IMR-90 (cell line): ENCODE data around the gene PITX1. TPM values are rescaled to one million over a fixed set of nuclear protein-coding genes. Genes with fewer than 3 reads are reported as not detected.

ENCODE experiments used
- ATAC-seq: fragments of 200-7000 bp; cut with Tn5 transposase; 2 replicates; pipeline ENCODE4 v1.9.1; 2020; ENCODE audit warnings: low read depth, mild to moderate bottlenecking, moderate library complexity
- BruUV-seq: library from RNA; stranded (reverse); fragments of 400-500 nt; replicated peaks from 2 replicates; lab custom pipeline; 2021; lab: Mats Ljungman, UMichigan
- CTCF ChIA-PET: fragments of 300-600 bp; formaldehyde crosslinking; extraction: SDS; loops from one replicate; lab custom pipeline; 2021; ENCODE audit warnings: antibody characterized with exemption; lab: Yijun Ruan, JAX
- POLR2A ChIA-PET: fragments of 300-600 bp; sonication (Branson Sonifier 250); formaldehyde crosslinking; loops from one replicate; lab custom pipeline; 2022; ENCODE audit warnings: antibody characterized with exemption; ENCODE audit not compliant: unreplicated experiment; lab: Charles Lee
- DNase-seq: peaks from one replicate; pipeline ENCODE4 v3.0.0; 2013
- H2AFZ ChIP-seq: replicated peaks from 2 replicates; pipeline ENCODE3; 2013; ENCODE audit warnings: low read length, mild to moderate bottlenecking; ENCODE audit not compliant: poor library complexity
- H2AK5ac ChIP-seq: 2 replicates; pipeline ENCODE4 v1.6.1; 2013; ENCODE audit warnings: low read depth, low read length, inconsistent platforms
- H2AK9ac ChIP-seq: replicated peaks from 2 replicates; pipeline ENCODE3; 2013; ENCODE audit warnings: mild to moderate bottlenecking, low read depth, low read length, moderate library complexity; ENCODE audit not compliant: poor library complexity
- H2BK120ac ChIP-seq: 2 replicates; pipeline ENCODE4 v1.6.1; 2013; ENCODE audit warnings: low read depth, low read length, inconsistent platforms
- H2BK15ac ChIP-seq: 3 replicates; pipeline ENCODE4 v1.6.1; 2013; ENCODE audit warnings: low read depth, low read length, inconsistent platforms
- H2BK20ac ChIP-seq: 2 replicates; pipeline ENCODE4 v1.6.1; 2013; ENCODE audit warnings: low read depth, mild to moderate bottlenecking, inconsistent platforms, low read length, moderate library complexity
- H2BK5ac ChIP-seq: 2 replicates; pipeline ENCODE4 v1.6.1; 2013; ENCODE audit warnings: mild to moderate bottlenecking, low read depth, low read length, inconsistent platforms; ENCODE audit not compliant: poor library complexity, severe bottlenecking
- H3K14ac ChIP-seq: replicated peaks from 2 replicates; pipeline ENCODE4 v1.6.1; 2013; ENCODE audit warnings: low read depth, low read length, inconsistent platforms
- H3K18ac ChIP-seq: 2 replicates; pipeline ENCODE4 v1.6.1; 2013; ENCODE audit warnings: low read depth, low read length, control low read depth
- H3K23ac ChIP-seq: 2 replicates; pipeline ENCODE4 v1.6.1; 2013; ENCODE audit warnings: low read depth, low read length, inconsistent platforms
- H3K27ac ChIP-seq: 2 replicates; pipeline ENCODE4 v1.5.1; 2013; ENCODE audit warnings: mild to moderate bottlenecking, control low read depth, low read length; ENCODE audit not compliant: insufficient read depth
- H3K27me3 ChIP-seq: 2 replicates; pipeline ENCODE4 v1.6.1; 2013; ENCODE audit warnings: low read length; ENCODE audit not compliant: control insufficient read depth, insufficient read depth
- H3K36me3 ChIP-seq: 2 replicates; pipeline ENCODE4 v1.6.1; 2013; ENCODE audit warnings: low read length, mixed read lengths; ENCODE audit not compliant: control insufficient read depth, insufficient read depth
- H3K4ac ChIP-seq: 2 replicates; pipeline ENCODE4 v1.6.1; 2013; ENCODE audit warnings: low read depth, low read length, inconsistent platforms
- H3K4me1 ChIP-seq: 2 replicates; pipeline ENCODE4 v1.6.1; 2013; ENCODE audit warnings: low read length, mixed read lengths; ENCODE audit not compliant: control insufficient read depth, insufficient read depth
- H3K4me2 ChIP-seq: 2 replicates; pipeline ENCODE4 v1.6.1; 2013; ENCODE audit warnings: low read depth, mild to moderate bottlenecking, control low read depth, low read length, moderate library complexity
- H3K4me3 ChIP-seq: 2 replicates; pipeline ENCODE4 v1.5.1; 2013; ENCODE audit warnings: low read depth, mild to moderate bottlenecking, control low read depth, low read length, moderate library complexity; ENCODE audit not compliant: insufficient read depth
- H3K56ac ChIP-seq: 2 replicates; pipeline ENCODE4 v1.6.1; 2013; ENCODE audit warnings: low read length, inconsistent platforms; ENCODE audit not compliant: insufficient read depth; ENCODE audit errors: extremely low read depth
- H3K79me1 ChIP-seq, 2 experiments: 2 replicates each; pipeline ENCODE4 v1.6.1; 2013; ENCODE audit warnings: low read length in 2 of 2, inconsistent platforms in 1 of 2, low read depth in 1 of 2
- H3K9ac ChIP-seq: 2 replicates; pipeline ENCODE4 v1.6.1; 2013; ENCODE audit warnings: low read depth, low read length, control low read depth
- H3K9me1 ChIP-seq: 2 replicates; pipeline ENCODE4 v1.6.1; 2013; ENCODE audit warnings: low read length, inconsistent platforms; ENCODE audit not compliant: insufficient read depth
- H3K9me3 ChIP-seq: 2 replicates; pipeline ENCODE4 v1.6.1; 2013; ENCODE audit warnings: low read length; ENCODE audit not compliant: control insufficient read depth, insufficient read depth
- H4K20me1 ChIP-seq: 2 replicates; pipeline ENCODE4 v1.6.1; 2013; ENCODE audit warnings: low read length, inconsistent platforms; ENCODE audit not compliant: insufficient read depth
- H4K5ac ChIP-seq: 2 replicates; pipeline ENCODE4 v1.6.1; 2013; ENCODE audit warnings: mild to moderate bottlenecking, low read depth, low read length, control low read depth
- H4K8ac ChIP-seq, 2 experiments: 2 replicates each; pipeline ENCODE4 v1.6.1; 2013; ENCODE audit warnings: low read depth in 2 of 2, low read length in 2 of 2, control low read depth in 1 of 2, inconsistent platforms in 1 of 2
- H4K91ac ChIP-seq: 2 replicates; pipeline ENCODE4 v1.6.1; 2013; ENCODE audit warnings: low read depth, low read length, inconsistent platforms; ENCODE audit not compliant: insufficient read depth
- CEBPB ChIP-seq: IDR thresholded peaks from 2 replicates; pipeline ENCODE4 v1.6.1; 2012; ENCODE audit warnings: low read depth, low read length, improper control_type of control experiment
- CHD1 ChIP-seq: IDR thresholded peaks from 2 replicates; pipeline ENCODE4 v1.6.1; 2012; ENCODE audit warnings: low read depth, low read length, improper control_type of control experiment
- ELK1 ChIP-seq: fragments of 150-350 bp; IDR thresholded peaks from 2 replicates; pipeline ENCODE4 v1.6.1; 2016; ENCODE audit warnings: low read depth, mild to moderate bottlenecking, low read length, moderate library complexity, borderline replicate concordance
- FOS ChIP-seq: fragments of 150-350 bp; IDR thresholded peaks from 2 replicates; pipeline ENCODE4 v1.6.1; 2016; ENCODE audit warnings: low read depth, low read length
- MAFK ChIP-seq: IDR thresholded peaks from 2 replicates; pipeline ENCODE4 v1.6.1; 2012; ENCODE audit warnings: low read depth, low read length, improper control_type of control experiment
- MAZ ChIP-seq: IDR thresholded peaks from 2 replicates; pipeline ENCODE4 v1.6.1; 2012; ENCODE audit warnings: low read depth, mild to moderate bottlenecking, low read length, improper control_type of control experiment, moderate library complexity, borderline replicate concordance
- MXI1 ChIP-seq: IDR thresholded peaks from 2 replicates; pipeline ENCODE4 v1.6.1; 2012; ENCODE audit warnings: low read depth, mild to moderate bottlenecking, low read length, moderate library complexity, borderline replicate concordance
- NFE2L2 ChIP-seq: fragments of 150-350 bp; IDR thresholded peaks from 2 replicates; pipeline ENCODE4 v1.6.1; 2016; ENCODE audit warnings: low read depth, mild to moderate bottlenecking, low read length
- POLR2A ChIP-seq: IDR thresholded peaks from 2 replicates; pipeline ENCODE4 v1.6.1; 2012; ENCODE audit warnings: mild to moderate bottlenecking, low read depth, low read length
- RAD21 ChIP-seq: IDR thresholded peaks from 2 replicates; pipeline ENCODE4 v1.6.1; 2012; ENCODE audit warnings: low read length, improper control_type of control experiment
- RFX5 ChIP-seq: IDR thresholded peaks from 2 replicates; pipeline ENCODE4 v1.8.0; 2012; ENCODE audit warnings: low read depth, mild to moderate bottlenecking, low read length, moderate library complexity
- SMC3 ChIP-seq: fragments of 150-350 bp; IDR thresholded peaks from 2 replicates; pipeline ENCODE4 v1.6.1; 2016; ENCODE audit warnings: low read depth, mild to moderate bottlenecking, antibody characterized with exemption, low read length, moderate library complexity
- USF2 ChIP-seq: fragments of 150-350 bp; IDR thresholded peaks from 2 replicates; pipeline ENCODE4 v1.6.1; 2017; ENCODE audit warnings: mild to moderate bottlenecking, antibody characterized with exemption, low read length, low read depth
- WGBS, 2 experiments: methylation state at CpG; one replicate each; pipeline versions ENCODE4 v1.1.5 to v1.1.7; 2013; ENCODE audit warnings: missing lambda C conversion rate in 2 of 2; ENCODE audit not compliant: insufficient read length in 1 of 2; ENCODE audit errors: extremely low coverage in 2 of 2; 5-methylcytosine and 5-hydroxymethylcytosine counted together
- dilution Hi-C: fragments of 300-500 bp; cut with HindIII; formaldehyde crosslinking; loops from one replicate; pipeline ENCODE4 v1.14.3; 2018; ENCODE audit warnings: low sequenced_read_pairs; ENCODE audit not compliant: unreplicated experiment
- in situ Hi-C: fragments of 300-500 bp; cut with MboI; formaldehyde crosslinking; loops from 3 replicates; pipeline ENCODE4 v1.14.3; 2019; ENCODE audit warnings: low sequenced_read_pairs, inconsistent platforms, mixed read lengths
- intact Hi-C: fragments of 100-400 bp; cut with micrococcal nuclease; formaldehyde crosslinking; loops from 2 replicates; pipeline ENCODE4 v1.10.0; 2022
- polyA plus RNA-seq, 3 experiments: library from polyadenylated mRNA; depleted of rRNA; stranded (reverse); fragments of >200 nt; gene quantifications; 2 replicates each; pipeline ENCODE4 v1.2.3, GENCODE V29; 2012; ENCODE audit warnings: low replicate concordance in 1 of 3
- total RNA-seq: library from RNA; depleted of rRNA; stranded (reverse); fragments of >200 nt; gene quantifications from 2 replicates; pipeline ENCODE4 v1.2.3, GENCODE V29; 2012

The PITX1 gene
- total and polyA plus RNA-seq, 2 of the 4 experiments (the other 2 are of a cell fraction), result 10.4 to 29.8 TPM

GRCh38 chr5:135056316-135057030 is 22.4 kb upstream of the PITX1 start:
- Histone ChIP-seq H2BK5ac (no peak overlapping the region), H3K4me1 (peaks cover 8% of the 10 kb centered on the region; the same call in 1 of the 2 replicates), H3K36me3 (peaks cover 2% of the 10 kb centered on the region; the same call in 1 of the 2 replicates), H2BK120ac (no peak overlapping the region), H3K9me1 (peaks cover 12% of the 10 kb centered on the region; the same call in 1 of the 2 replicates), H3K79me1 (no peaks in the 10 kb centered on the region), H3K9me3 (no peaks in the 10 kb centered on the region), H3K27ac (no peak overlapping the region), H2BK15ac (no peak overlapping the region), H2AK9ac (no peak overlapping the region), H3K27me3 (peaks cover 16% of the 10 kb centered on the region; the same call in 1 of the 2 replicates), H3K4ac (no peak overlapping the region), H4K8ac (no peak overlapping the region), H2AK5ac (no peak overlapping the region), H2AFZ (no peak overlapping the region), H4K5ac (no peak overlapping the region), H3K4me2 (no peak overlapping the region), H4K20me1 (no peaks in the 10 kb centered on the region), H3K18ac (no peak overlapping the region), H3K4me3 (no peak overlapping the region), H2BK20ac (no peak overlapping the region), H3K9ac (no peak overlapping the region), H3K56ac (no peak overlapping the region), H3K14ac (no peak overlapping the region), H4K91ac (no peak overlapping the region), H3K23ac (no peak overlapping the region)
- TF ChIP-seq POLR2A, result no peak
- no peak for TF ChIP-seq ELK1
- TF ChIP-seq SMC3, result no peak
- TF ChIP-seq MXI1, result no peak
- no peak for TF ChIP-seq FOS
- no peak for TF ChIP-seq MAZ
- TF ChIP-seq MAFK, result no peak
- TF ChIP-seq CHD1, result no peak
- no peak for TF ChIP-seq RAD21
- no peak for TF ChIP-seq NFE2L2
- no peak for TF ChIP-seq CEBPB
- no peak for TF ChIP-seq RFX5
- TF ChIP-seq USF2, result no peak
- DNase-seq (no peak), ATAC-seq (no peak)
- intact Hi-C loops (no loop called here), dilution Hi-C loops (no loop called here), in situ Hi-C loops (no loop called here)
- CTCF ChIA-PET, result no interaction called here
- POLR2A ChIA-PET, result no interaction called here
- no TSS peak for BruUV-seq
- 100% methylated on average over 2 of the region's 8 CpGs; no CpG with 5 or more reads in 1 of the 2 experiments for WGBS, 2 experiments
